NCI-H1048 (cell line): ENCODE results near the gene TMEM30A.

Source experiments
- DNase-seq: peaks from one replicate; lab custom pipeline; 2025; lab: John Stamatoyannopoulos, UW

Gene TMEM30A

DNA sequence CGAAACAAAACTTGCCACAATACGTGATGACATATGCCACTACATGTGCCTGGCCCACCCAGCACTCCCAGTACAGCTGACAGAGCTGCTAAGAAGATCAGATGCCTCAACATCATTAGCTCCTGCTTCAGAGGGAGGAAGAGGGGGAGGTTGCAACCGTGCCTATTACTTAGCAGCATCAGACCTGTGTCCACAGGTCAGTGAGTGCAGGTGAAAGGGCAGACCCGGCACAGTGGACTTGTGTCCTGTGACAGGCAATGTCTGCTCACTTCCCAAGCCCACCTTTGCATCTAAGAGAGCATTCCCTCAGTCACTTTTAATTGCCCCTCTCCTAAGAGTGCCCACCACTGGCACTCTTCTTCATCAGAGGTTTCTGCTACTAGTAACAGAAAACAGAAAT, 69.3 kb downstream of the TMEM30A start:
- DNase-seq: no peak

- no peak for DNase-seq
Observed at GRCh38 chr6:75213732-75214131, 70.9 kb downstream of the TMEM30A start.

DNA sequence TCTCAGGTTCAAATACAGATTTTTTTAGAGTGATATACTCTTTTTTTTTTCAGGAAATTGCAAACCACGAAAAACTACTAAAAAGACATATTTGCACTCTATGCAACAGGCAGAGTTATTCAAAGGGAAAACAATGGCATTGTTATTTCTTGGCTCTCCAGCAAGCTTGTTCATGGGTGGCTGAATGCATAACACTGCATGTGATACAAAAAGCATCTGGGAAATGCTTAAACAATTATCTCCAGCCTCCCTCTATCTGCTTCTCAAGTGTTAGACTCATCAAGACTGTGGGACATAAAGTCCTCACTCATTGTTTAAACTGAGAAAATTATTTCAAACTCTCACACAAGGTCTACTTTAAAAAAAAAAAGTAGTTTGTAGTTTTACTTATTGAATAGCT, 71.5 kb downstream of the TMEM30A start:
- no peak for DNase-seq

GRCh38 chr6:75211920-75212590, 72.5 kb downstream of the TMEM30A start:
- no peak for DNase-seq

DNA sequence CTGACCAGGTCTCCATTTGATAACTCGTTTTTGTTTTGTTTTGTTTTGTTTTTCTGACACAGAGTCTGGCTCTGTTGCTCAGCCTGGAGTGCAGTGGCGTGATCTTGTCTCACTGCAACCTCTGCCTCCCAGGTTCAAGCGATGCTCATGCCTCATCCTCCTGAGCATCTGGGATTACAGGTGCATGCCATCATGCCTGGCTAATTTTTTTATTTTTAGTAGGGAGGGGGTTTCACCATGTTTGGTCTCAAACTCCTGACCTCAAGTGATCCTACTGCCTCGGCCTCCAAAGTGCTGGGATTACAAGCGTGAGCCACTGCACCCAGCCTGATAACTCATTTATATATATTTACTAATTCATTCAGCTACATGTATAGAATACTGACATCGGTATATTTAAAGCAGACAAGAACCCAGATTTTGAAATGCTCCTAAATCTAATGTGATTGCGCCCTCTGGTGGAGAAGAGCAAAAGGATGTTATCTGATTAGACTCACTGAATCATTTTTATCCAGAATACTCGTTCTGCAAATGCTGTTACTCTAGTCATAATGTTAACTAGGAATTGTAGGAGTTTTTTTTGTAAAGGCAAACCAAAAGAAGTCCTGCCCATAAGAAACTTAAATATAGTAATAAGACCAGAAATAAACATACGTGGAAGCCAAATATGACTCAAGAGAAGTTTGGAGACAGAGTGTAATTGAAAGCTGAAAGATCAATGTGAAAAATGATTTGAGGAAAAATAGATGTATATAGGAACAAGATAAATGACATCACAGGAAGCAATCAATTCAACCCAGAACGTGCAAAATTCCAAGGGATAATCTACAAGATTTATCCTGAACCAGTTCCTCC, 73.5 kb downstream of the TMEM30A start:
- DNase-seq: peak; percentile 21

DNA sequence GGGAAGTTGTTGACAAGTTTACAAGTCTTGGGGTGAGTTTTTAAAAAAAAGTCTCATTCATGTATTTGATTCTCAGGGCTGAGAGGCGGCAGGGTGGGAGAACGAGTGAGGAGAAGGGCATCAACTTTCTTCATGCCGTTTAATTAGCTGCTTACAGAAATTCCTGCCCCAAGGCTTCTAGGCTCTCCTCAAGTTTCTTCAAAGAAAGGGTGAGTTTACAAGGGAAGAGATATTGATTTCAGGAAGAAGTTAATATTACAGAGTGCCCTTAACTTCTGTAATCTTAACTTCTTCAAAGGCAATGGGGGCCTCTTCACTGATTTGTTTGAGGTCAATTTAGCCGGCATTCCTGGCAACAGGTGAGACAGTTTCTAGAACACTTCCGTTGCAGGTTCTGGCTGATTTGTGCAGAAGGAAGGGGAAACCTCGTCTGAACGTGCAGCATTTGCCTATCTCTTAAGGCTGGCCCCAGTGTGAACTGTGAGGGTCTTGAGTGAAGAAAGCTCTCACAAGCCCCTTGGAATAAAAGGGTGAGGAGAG, 75.3 kb downstream of the TMEM30A start:
- no peak for DNase-seq

GRCh38 chr6:75208298-75209183, 76.1 kb downstream of the TMEM30A start:
- no peak for DNase-seq

GRCh38 chr6:75206576-75207342, 77.8 kb downstream of the TMEM30A start:
- no peak for DNase-seq

DNA sequence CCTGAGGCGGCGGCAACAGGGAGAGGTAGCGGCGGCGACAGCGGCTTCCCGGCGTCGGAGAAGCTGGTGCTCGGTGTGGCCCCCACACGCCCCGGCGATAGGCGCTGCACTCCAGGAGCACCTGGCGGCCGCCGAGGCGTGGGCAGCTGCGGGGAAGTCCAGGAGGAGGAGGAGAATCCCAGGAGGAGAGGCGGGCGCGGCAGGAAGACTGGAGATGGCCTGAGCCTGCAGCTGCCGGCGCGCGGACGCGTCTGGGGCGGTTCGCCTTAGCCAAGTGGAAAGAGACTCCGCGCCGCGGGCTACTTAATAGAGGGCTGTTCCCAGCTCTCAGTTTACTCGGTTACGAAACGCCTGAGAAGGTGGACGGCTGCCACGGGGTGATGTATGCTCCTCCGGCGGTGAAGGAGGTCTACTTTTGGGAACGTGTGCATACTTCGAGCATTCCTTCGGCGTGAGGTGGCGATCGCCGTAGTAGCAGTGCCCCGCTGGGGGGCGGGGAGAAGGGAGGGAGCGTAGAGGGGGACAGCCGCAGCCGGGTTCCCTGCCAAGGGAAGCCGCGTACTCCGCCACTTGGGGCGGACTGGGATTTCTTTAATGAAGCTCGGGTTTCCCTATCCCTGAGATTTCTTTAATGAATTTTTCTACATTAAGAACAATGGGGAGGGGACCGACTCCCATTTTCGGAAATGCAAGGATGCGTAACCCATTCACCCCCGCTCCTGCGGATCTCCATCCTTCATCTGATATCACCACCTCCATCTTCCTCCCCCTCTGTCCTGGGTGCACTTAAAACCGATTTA, 78.6 kb downstream of the TMEM30A start, which contains the start of gene COL12A1:
Gene COL12A1 (minus strand): TSS at position 278 of the 800 bp plus-strand sequence. CDS start 3,261 bp downstream, outside the sequence.
- peak; percentile 24 for DNase-seq

- no peak for DNase-seq
Observed at GRCh38 chr6:75204959-75205775, 79.4 kb downstream of the TMEM30A start.

DNA sequence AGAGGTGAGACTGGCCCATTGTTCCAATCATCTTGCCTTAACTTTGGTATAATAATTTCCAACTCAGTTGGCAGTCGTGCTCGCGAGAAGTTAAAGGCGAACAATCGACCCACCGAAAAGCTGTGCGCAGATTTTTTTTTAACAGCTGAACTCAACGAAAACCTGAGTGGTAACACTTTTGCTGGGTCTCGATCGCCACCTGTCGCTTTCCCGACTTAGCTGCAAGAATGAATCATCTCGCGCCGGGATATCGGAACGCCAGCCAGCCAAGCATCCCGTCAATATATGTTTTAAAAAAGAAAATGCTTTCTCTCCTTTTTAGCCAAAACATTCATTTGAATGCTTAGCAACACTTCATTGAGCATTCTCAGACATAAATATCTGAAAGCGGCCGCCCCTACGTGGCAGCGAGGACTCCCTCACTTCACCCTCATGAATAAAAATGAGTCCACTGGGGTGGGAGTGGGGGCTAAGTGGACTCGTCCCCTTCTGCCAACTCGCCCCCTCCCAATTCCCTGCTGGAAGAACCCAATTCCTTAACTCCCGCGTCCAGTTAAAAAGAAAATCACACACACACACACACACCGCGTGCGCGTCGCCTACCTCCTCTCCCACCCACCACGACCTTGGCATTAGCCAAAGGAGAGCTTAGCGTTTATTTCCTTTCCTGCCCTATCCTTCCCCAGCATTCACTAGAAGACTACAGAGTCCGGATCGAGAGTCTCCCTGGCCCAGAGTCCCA, 80.2 kb downstream of the TMEM30A start:
- DNase-seq: peak; percentile 70

- no peak for DNase-seq
Observed at GRCh38 chr6:75203721-75204120, 80.9 kb downstream of the TMEM30A start.
